A549 (cell line): ENCODE results near the gene RNF213.

Source experiments
- E2F6 ChIP-seq: IDR thresholded peaks from 2 replicates; pipeline ENCODE4 v1.6.1; 2012; ENCODE audit warnings: low read depth, borderline replicate concordance
- ESRRA ChIP-seq: fragments of 150-350 bp; IDR thresholded peaks from 2 replicates; pipeline ENCODE4 v1.6.1; 2014; ENCODE audit warnings: mild to moderate bottlenecking, low read length, borderline replicate concordance
- HOXA7 ChIP-seq: fragments of 250-450 bp; sonication (Bioruptor Pico); IDR thresholded peaks from 2 replicates; pipeline ENCODE4 v1.5.0; 2020; ENCODE audit warnings: mild to moderate bottlenecking, moderate library complexity
- JUNB ChIP-seq: fragments of >200 bp; sonication (Bioruptor Twin); formaldehyde crosslinking; IDR thresholded peaks from 2 replicates; pipeline ENCODE4 v1.6.1; 2016
- POLR2A ChIP-seq: IDR thresholded peaks from 2 replicates; pipeline ENCODE4 v1.6.1; 2012; ENCODE audit warnings: mild to moderate bottlenecking, low read length
- POLR2AphosphoS2 ChIP-seq: conservative IDR thresholded peaks from 2 replicates; pipeline ENCODE4 v1.6.1; 2012; ENCODE audit warnings: low read length, improper control_type of control experiment, inconsistent platforms
- RFX5 ChIP-seq: fragments of 450-650 bp; IDR thresholded peaks from 2 replicates; pipeline ENCODE4 v1.7.1; 2014; ENCODE audit warnings: antibody characterized with exemption, mild to moderate bottlenecking, moderate library complexity
- SMC3 ChIP-seq: fragments of >200 bp; sonication (Bioruptor Twin); formaldehyde crosslinking; IDR thresholded peaks from 3 replicates; pipeline ENCODE4 v1.6.1; 2018; ENCODE audit warnings: inconsistent platforms
- TF ChIP-seq, protein P1 (sequence below): fragments of >200 bp; sonication (Bioruptor Twin); formaldehyde crosslinking; IDR thresholded peaks from 3 replicates; pipeline ENCODE4 v1.5.1; 2016
- TF ChIP-seq, protein P2 (sequence below): fragments of 200-600 bp; sonication (generic); IDR thresholded peaks from 2 replicates; pipeline ENCODE4 v1.6.1; 2016; ENCODE audit warnings: antibody characterized with exemption, mild to moderate bottlenecking, moderate library complexity
- TF ChIP-seq, protein P3 (sequence below): IDR thresholded peaks from 2 replicates; pipeline ENCODE4 v1.6.1; 2012

GRCh38 chr17:80323982-80324381, 63.3 kb downstream of the RNF213 start:
- no peak for TF ChIP-seq JUNB
- no peak for TF ChIP-seq RFX5
- TF ChIP-seq, protein P1, sequence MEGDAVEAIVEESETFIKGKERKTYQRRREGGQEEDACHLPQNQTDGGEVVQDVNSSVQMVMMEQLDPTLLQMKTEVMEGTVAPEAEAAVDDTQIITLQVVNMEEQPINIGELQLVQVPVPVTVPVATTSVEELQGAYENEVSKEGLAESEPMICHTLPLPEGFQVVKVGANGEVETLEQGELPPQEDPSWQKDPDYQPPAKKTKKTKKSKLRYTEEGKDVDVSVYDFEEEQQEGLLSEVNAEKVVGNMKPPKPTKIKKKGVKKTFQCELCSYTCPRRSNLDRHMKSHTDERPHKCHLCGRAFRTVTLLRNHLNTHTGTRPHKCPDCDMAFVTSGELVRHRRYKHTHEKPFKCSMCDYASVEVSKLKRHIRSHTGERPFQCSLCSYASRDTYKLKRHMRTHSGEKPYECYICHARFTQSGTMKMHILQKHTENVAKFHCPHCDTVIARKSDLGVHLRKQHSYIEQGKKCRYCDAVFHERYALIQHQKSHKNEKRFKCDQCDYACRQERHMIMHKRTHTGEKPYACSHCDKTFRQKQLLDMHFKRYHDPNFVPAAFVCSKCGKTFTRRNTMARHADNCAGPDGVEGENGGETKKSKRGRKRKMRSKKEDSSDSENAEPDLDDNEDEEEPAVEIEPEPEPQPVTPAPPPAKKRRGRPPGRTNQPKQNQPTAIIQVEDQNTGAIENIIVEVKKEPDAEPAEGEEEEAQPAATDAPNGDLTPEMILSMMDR: no peak
- TF ChIP-seq, protein P2, sequence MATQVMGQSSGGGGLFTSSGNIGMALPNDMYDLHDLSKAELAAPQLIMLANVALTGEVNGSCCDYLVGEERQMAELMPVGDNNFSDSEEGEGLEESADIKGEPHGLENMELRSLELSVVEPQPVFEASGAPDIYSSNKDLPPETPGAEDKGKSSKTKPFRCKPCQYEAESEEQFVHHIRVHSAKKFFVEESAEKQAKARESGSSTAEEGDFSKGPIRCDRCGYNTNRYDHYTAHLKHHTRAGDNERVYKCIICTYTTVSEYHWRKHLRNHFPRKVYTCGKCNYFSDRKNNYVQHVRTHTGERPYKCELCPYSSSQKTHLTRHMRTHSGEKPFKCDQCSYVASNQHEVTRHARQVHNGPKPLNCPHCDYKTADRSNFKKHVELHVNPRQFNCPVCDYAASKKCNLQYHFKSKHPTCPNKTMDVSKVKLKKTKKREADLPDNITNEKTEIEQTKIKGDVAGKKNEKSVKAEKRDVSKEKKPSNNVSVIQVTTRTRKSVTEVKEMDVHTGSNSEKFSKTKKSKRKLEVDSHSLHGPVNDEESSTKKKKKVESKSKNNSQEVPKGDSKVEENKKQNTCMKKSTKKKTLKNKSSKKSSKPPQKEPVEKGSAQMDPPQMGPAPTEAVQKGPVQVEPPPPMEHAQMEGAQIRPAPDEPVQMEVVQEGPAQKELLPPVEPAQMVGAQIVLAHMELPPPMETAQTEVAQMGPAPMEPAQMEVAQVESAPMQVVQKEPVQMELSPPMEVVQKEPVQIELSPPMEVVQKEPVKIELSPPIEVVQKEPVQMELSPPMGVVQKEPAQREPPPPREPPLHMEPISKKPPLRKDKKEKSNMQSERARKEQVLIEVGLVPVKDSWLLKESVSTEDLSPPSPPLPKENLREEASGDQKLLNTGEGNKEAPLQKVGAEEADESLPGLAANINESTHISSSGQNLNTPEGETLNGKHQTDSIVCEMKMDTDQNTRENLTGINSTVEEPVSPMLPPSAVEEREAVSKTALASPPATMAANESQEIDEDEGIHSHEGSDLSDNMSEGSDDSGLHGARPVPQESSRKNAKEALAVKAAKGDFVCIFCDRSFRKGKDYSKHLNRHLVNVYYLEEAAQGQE: no peak
- no peak for TF ChIP-seq POLR2AphosphoS2
- no peak for TF ChIP-seq E2F6
- no peak for TF ChIP-seq ESRRA
- TF ChIP-seq, protein P3, sequence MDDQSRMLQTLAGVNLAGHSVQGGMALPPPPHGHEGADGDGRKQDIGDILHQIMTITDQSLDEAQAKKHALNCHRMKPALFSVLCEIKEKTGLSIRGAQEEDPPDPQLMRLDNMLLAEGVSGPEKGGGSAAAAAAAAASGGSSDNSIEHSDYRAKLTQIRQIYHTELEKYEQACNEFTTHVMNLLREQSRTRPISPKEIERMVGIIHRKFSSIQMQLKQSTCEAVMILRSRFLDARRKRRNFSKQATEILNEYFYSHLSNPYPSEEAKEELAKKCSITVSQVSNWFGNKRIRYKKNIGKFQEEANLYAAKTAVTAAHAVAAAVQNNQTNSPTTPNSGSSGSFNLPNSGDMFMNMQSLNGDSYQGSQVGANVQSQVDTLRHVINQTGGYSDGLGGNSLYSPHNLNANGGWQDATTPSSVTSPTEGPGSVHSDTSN: no peak
- TF ChIP-seq POLR2A: no peak
- TF ChIP-seq SMC3: no peak
- TF ChIP-seq HOXA7 (CRISPR knock-in tag): no peak
